Forelimb muscle (tissue), 1 donor: ENCODE data around the gene CCDC196. TPM values are rescaled to one million over a fixed set of nuclear protein-coding genes. Genes with fewer than 3 reads are reported as not detected.
"Not testable (repeated sequence)": the region's sequence is repeated elsewhere in the genome, so short reads cannot be mapped to it uniquely, and the experiment has no call there.

Experiments
- DNase-seq: peaks from one replicate; pipeline ENCODE4 v3.0.0-alpha.2; 2013; ENCODE audit warnings: low read depth
- polyA plus RNA-seq: library from polyadenylated mRNA; unstranded; fragments of 120-200 nt; gene quantifications from one replicate; pipeline ENCODE4 v1.2.1, GENCODE V29; 2013; ENCODE audit not compliant: insufficient read length

CCDC196 gene
- polyA plus RNA-seq, 1 donor: not detected

DNA sequence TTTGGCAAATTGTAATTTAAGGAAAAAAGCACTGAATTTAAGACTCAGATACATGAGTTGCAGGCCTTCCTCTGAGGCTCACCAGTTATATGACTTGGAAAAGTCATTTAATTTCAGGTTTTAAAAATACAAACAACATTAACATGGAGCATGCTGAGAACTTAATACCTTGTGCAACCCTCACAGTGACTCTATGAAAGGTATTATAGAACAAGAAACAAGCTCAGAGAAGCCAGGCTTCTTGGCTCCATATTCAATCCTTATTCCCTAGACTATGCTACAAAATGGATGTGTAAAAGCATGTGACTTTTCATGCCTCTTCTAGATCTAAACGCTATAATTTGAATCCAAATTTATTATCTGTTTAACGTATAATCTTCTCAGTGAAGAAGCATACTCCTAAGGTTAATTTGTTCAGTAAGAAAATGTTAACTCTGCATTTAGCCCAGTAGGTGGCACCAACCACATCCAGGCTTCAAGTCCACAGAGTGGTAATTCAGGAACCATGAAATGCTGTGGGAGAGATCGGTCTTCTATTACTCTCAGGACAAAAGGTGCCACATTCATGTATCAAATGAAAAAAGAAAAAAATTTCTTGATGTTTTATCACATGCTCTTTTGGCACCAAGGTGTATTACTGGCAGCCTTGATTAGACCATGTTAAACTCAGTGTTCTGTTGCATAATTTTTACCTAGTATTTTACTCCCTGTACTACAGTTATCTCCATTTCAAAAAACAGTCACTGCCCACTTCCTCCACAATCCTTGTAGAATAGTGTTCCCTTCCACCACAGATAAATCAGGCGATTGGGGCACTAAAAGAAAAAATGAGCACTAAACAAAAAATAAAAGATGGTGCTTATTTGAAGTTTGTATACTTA lies 9.3 kb downstream of the CCDC196 start:
- peak; percentile 43 for DNase-seq

DNA sequence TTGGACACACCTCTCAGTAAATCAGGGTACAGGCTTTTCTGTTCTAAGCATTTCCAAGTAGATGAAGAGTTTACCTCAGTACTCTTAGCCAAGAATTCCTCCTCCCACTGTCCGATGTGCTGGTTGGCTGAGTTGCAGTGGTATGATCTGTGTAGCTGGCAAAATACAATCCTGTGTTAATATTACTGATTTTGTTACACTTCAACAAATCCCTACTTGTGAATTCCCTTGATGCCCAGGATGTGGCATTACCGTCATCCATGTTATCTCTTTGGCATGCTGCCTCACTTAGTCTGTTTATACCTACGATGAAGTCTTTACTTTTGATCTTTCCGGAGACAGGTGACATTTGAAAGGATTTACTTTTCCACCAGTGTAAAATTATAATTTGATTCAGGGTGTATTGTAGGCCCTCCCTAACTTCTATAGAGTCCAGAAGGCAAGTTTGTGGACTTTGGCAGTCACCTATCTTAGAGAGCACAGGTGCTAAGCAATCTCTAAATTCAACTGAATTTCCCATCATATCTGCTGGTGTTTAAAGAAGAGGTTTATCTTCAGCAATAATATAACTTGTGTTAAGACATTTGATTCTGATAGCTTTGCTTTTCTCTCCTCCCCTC lies 10.1 kb downstream of the CCDC196 start:
- DNase-seq: no peak

DNA sequence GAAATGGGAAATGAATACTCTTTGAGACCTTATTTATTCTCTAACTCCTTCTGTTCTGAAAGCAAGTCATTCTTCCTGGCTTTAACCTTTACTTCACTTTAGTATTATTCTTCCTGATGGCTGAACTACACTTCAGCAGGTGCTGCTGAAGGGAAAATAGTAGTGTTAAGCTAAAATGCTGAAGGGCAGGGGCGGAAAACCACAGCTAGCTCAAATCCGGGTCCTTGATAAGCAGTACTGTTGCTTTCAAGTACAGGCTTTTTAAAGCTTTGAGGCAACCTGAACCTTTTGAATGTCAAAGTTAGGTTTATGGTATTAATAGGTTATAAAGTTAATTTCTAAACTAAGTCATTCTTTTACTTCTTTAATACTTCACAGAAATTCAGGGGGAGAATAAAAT lies 10.7 kb downstream of the CCDC196 start:
- DNase-seq: no peak

DNA sequence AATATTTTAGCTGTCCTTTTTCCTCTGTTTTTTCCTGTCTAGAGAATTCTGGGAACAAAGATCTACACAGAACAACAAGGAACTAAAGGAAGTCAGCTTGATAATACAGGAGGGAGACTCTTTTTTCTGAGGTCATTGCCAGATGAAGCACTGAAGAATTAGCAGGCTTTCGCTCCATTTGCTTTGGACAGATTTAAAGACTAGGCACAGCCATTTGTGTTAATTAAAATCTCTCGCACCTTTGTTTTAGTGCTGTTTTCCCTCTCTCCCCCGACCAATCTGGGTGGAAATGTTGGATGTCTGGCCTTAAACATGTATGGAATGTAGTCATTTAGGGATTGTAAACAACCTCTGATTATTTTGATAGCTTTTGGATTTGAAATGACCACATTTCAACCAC lies 12.1 kb downstream of the CCDC196 start:
- DNase-seq: no peak

DNA sequence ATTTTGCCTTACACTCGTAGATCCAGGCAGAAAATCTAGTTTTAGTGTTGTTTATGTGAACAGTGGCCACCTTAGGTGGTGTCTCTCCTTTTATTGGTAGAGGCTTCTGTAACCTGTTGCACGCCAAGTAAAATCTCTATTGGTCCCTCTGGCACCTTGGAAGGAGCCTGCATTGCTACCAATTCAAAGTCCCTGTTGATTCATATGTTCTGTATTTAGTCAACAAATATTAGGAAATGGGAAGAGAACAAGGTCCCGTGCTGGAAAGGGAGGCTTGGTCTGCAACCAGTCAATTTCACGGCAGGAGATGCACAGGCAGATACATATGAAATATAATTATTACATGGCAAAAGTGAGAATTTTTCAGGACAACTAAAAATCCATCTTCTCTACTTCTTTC lies 15.4 kb downstream of the CCDC196 start:
- no peak for DNase-seq

DNA sequence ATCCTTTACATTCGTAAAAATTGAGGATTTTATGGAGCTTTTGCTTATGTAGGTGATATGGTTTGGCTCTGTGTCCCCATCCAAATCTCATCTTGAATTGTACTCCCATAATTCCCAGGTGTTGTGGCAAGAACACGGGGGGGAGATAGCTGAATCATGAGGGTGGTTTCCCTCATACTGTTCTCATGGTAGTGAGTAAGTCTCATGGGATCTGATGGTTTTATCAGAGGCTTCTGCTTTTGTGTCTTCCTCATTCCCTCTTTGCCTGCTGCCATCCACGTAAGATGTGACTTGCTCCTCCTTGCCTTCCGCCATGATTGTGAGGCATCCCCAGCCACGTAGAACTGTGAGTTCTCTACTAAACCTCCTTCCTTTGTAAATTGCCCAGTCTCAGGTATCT lies 16.7 kb downstream of the CCDC196 start:
- DNase-seq: not testable (repeated sequence)

DNA sequence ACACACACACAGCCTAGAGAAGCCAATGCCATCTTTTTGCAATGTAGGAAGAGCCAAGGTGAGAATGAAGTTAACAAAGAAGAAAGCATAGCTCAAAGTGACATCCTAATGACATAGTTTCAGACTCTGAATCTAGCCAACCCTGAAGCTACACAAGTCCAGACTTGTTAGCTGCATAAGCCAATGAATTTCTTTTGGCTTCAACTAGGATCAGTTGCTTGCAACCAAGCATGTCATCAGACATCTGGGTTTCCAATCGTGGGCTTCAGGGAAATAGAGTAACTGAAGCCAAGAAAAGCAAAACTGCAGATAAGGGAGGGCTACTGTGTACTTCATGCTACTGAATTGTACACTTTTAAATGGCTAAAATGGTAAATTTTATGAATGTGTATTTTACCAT lies 17.4 kb downstream of the CCDC196 start:
- DNase-seq: no peak

DNA sequence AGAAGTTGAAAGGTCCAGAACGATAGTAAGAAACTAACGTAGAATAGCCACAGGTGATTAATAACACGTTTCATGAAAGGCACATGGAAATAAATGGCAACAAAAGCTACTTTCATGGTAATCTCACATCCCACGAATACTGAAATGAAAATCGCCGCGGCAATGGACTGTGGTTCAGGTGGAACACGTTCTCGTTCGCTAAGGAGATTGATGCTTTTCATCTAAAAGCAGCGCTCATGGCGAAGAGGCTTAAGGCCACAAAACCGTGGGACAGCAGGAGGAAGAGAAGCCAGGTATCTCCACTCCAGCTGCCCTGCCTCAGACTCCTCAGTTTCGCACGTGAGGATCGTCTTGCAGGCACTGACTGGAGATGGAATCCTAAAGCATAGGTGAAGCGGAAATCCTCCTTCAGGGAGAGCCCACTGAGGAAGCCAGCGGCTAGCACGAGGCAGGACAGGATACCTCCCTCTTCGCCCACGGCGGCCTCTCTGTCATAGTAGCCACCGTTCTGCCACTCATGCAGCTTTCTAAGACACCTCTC lies 21.1 kb downstream of the CCDC196 start:
- DNase-seq: no peak

DNA sequence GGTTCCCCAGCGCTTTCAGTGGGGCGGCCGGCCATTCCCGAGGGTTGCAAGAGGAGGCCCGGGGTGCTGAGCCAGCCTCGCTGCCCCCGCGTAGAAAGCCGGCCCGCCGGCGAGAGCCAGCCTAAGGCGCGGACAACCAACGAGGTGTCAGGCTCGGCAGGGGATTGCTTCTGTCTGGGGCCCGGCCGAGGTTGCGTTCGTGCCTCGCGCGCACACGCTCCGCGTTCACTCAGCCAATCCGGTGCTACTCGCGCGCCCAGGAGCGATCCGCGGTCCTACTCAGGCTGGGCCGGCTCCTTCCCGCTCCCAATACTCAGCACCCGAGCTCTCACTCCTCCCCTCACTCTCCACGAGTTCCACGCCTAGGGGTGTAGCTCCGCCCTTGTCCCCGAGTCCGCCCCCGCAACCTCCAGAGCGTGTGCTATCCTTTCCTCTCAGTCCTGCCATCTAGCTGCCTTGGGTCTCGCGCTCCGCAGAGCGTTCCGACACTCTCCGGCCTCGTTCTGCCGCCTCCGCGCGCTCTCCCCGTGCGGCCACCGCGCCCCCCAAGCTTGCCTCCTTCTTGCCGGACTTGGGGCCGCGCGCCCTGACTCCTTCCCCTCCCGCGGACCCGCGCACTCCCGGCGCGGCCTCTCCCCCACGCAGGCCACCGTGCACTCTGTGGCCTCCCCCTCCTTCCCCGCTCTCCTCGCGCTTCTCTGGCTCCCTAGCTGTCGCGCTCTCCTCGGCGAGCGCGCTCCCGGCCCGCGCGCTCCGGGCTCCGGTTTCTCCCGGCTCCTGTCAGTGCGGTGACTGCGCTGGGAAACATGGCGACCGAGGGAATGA lies 21.8 kb downstream of the CCDC196 start, which contains the start of gene GPHN:
Gene GPHN, plus strand, starts transcription at position 426 of the 825 bp plus-strand sequence.
- peak; percentile 91 for DNase-seq

DNA sequence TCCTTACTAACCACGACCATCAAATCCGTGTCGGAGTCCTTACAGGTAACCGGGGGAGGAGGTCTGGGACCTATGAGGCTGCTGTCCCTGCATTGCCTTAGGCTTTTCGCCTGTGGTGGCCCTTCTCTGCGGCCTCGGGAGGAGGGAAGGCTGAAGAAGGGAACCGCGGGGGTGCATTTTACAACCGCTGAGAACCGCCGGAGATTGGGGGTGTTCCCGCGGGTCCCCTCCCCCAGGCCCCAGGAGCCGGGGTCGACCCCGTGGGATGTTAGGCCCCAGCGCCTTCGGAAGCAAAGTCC lies 22.3 kb downstream of the CCDC196 start:
- DNase-seq: no peak

DNA sequence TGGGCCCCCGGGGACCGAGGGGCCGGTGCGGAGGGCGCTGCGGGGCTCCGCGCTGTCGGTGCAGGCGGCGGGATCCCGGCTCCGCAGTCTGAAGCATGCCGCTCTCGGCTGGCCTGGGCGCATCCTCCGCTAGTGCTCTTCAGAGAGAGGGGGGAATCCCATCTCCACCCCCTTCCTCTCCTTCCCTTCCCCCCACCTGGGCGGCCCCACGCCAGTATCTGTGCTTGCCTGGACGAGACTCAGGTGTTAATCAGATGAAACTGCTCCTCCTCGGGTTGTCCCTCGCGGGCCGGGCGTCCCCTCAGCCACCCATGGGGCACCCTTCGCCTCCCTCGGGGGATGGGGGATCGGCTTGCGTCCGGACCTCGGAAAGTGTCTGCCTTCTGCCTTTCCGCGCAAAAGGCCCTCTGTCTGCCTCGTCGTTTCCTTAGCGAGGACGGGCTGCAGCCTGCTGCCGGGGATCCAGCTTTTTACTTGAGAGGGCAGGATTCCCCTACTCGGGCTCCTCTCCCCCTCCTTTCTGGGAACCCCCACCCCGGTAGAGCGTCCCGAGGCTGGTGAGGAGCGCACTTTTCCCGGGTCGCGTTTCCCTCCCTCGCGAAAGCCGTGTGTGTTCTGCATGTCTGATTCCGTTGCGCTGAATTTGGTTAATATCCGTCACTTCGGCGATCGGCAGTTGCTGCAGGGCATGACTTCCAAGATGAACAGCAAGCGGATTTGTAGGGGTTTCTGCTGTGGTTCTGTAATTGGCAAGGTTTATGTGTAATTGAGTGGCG lies 22.9 kb downstream of the CCDC196 start:
- no peak for DNase-seq

DNA sequence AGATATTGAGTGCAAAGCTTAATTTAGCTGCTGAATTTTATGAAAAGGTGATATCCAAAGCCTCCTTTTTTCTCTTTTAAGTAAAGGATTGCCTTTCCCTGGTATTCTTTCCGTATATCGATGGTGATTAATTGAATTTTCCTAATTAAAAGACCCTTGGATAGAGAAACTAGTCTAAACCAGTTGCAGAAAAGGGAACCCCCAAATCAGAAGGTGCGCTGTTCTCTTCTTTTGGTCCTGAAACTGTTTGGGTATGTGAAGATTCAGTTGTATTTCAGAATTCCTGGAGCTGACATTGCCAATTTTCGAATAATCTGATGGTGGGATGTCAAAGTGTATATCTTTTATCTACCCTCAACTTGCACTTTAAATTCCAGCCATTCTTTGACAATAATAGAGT lies 23.7 kb downstream of the CCDC196 start:
- no peak for DNase-seq

DNA sequence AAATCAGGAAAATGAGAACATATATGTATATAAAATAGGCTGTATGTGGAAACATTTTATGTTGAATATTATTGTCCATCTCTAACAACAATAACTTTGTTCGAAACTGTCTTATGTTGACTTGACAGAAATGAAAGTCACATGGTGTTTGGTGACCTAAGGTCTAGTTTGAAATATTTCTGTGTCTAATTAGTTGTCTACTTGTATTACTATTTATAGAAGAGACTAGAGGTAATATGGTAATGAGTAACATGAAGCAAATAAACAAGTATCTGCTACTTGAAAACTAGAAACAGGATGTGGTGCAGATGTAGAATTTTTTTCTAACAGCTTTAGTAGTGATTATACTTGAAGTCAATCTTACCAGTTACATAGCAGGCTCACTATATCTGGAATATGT lies 25.7 kb downstream of the CCDC196 start:
- no peak for DNase-seq

DNA sequence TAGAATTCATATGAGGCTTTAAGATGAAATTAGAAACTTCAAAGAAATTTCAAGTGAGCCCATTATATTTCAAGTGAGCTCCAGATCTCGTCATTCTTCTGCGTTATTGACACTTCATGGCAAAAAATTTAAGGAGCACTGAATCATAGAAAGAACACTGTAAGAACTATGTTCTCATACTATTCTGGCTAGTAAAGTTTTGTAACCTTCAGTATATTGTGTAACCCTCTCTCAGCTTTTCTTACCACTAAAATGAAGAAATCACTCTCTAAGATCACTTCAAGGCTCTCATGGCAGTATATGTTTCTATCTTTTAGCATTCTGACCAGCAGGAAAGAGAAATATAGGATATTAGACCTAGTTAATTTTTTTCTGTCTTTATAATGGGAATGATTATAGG lies 28.0 kb downstream of the CCDC196 start:
- DNase-seq: no peak

DNA sequence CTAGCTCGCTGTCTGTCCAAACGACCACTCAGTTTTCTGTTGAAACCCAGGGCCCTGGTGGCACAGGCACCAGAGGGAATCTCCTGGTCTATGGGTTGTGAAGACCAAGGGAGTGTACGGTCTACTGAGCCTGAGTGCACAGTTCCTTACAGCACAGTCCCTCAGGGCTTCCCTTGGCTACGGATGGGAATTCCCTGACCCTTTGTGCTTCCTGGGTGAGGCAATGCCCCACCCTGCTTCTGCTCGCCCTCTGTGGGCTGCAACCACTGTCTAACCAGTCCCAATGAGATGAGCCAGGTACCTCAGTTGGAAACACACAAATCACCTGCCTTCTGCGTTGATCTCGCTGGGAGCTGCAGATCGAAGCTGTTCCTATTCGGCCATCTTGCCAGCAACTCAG lies 44.4 kb downstream of the CCDC196 start:
- DNase-seq: no peak

DNA sequence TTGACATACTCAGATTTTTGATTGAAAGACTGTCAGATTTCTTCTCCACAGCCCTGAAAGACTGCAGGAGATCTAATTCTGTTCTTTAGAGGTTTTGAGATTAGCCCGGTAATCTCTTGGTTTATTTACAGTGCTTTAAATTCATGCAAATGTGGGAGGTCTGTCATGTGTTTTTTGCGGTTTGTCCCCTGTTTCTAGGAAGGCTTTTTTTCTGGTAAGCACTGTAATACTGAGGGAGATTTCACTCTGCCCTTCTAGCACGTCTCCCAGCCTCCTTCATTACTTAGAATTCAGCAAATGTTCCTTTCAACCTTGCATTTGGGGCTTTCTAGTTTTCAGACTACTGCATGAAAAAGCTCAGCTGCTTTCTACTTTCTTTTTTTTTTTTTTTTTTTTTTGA lies 52.9 kb downstream of the CCDC196 start:
- no peak for DNase-seq

DNA sequence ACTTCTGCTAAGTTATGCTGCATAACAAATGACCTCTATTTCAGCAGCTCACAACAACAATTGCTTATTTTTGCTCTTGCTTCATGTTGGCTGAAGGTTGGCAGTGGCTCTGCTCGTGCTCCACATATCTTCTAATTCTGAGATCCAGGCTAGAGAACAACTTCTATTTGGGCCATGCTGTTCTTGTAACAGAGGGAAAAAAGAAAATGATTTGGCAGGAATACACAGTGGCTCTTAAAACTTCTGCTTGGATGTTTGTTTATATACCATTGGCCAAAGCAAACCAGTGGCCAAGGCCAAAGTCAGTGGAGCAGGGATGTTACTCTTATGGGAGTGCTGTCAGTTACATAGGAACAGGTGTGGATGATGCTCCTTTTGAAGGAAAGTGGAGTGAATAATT lies 53.9 kb downstream of the CCDC196 start:
- no peak for DNase-seq

DNA sequence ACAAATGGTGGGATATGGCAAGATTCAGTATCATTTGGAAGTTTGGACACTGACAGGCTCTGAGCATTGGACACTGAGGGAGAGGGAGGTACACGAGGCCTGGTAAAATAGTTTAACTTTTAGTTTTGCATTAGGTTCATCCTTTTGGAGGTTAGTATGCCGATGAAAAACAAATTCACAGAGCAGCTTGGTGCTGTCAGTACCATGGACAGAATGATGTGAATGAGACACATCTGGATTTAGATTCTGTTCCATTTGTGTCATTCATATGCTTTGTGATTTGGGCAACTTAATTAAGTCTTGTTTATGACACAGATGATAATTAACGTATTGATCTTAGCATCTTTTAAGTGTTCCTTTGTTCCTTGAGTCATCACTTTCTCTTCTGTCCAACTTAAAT lies 55.5 kb downstream of the CCDC196 start:
- no peak for DNase-seq

DNA sequence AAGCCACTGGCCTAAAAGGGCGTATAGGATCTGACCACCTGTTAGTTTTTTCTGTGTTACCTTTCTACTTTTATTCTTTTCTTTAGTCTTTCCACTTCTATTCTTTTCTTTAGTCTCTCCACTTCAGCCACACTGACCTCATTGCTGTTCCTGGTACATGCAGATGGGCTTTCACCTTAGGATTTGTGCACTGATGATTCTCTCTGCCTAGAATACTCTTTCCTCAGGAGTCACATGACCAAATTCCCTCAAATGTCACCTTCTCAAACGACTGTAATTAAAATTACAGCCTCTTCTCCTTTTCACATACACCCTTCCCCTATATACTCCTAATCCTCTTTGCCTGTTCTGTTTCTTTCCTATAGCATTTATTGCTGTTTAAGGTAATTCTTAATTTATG lies 57.8 kb downstream of the CCDC196 start:
- DNase-seq: no peak

DNA sequence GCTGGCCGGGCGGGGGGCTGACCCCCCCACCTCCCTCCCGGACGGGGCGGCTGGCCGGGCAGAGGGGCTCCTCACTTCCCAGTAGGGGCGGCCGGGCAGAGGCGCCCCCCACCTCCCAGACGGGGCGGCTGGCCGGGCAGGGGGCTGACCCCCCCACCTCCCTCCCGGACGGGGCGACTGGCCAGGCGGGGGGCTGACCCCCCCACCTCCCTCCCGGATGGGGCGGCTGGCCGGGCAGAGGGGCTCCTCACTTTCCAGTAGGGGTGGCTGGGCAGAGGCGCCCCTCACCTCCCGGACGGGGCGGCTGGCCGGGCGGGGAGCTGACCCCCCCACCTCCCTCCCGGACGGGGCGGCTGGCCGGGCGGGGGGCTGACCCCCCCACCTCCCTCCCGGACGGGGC lies 59.0 kb downstream of the CCDC196 start:
- DNase-seq: not testable (repeated sequence)

DNA sequence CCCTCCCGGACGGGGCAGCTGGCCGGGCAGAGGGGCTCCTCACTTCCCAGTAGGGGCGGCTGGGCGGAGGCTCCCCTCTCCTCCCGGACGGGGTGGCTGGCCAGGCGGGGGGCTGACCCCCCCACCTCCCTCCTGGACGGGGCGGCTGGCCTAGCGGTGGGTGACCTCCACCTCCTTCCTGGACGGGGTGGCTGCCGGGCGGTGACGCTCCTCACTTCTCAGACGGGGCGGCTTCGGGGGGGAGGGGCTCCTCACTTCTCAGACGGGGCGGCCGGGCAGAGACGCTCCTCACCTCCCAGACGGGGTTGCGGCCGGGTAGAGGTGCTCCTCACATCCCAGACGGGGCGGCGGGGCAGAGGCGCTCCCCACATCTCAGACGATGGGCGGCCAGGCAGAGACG lies 59.6 kb downstream of the CCDC196 start:
- not testable (repeated sequence) for DNase-seq
